HepG2 (cell line): ENCODE measurements around the gene SMARCA4. TPM values are rescaled to one million over a fixed set of nuclear protein-coding genes. Genes with fewer than 3 reads are reported as not detected.

Source experiments
- AGO1 ChIP-seq: fragments of 200-400 bp; formaldehyde crosslinking; IDR thresholded peaks from 2 replicates; pipeline ENCODE4 v1.6.1; 2017; ENCODE audit warnings: mild to moderate bottlenecking, low read depth, low read length, moderate library complexity; ENCODE audit not compliant: poor library complexity, severe bottlenecking
- MAX ChIP-seq: IDR thresholded peaks from 2 replicates; pipeline ENCODE4 v1.6.1; 2012; ENCODE audit warnings: inconsistent platforms
- MXD1 ChIP-seq: sonication (generic); formaldehyde crosslinking; IDR thresholded peaks from 2 replicates; pipeline ENCODE4 v1.4.0; 2020; ENCODE audit warnings: mild to moderate bottlenecking, missing genetic modification reagents
- NAIF1 ChIP-seq: sonication (generic); formaldehyde crosslinking; IDR thresholded peaks from 2 replicates; pipeline ENCODE4 v1.5.0; 2020; ENCODE audit warnings: mild to moderate bottlenecking, missing genetic modification reagents, borderline replicate concordance
- PBX3 ChIP-seq: sonication (generic); formaldehyde crosslinking; IDR thresholded peaks from 2 replicates; pipeline ENCODE4 v1.8.1; 2023; ENCODE audit warnings: missing genetic modification reagents, inconsistent platforms, borderline replicate concordance
- POLR2G ChIP-seq: fragments of 200-400 bp; formaldehyde crosslinking; IDR thresholded peaks from 2 replicates; pipeline ENCODE4 v1.6.1; 2018; ENCODE audit warnings: mild to moderate bottlenecking, low read depth, low read length, moderate library complexity
- RARA ChIP-seq: IDR thresholded peaks from 2 replicates; pipeline ENCODE4 v1.6.1; 2016; ENCODE audit warnings: missing genetic modification reagents, missing compliant biosample characterization
- REL ChIP-seq: sonication (generic); formaldehyde crosslinking; conservative IDR thresholded peaks from 2 replicates; pipeline ENCODE4 v1.8.0; 2022; ENCODE audit warnings: mild to moderate bottlenecking, missing genetic modification reagents, moderate library complexity
- TAF15 ChIP-seq: fragments of 200-400 bp; formaldehyde crosslinking; IDR thresholded peaks from one replicate; pipeline ENCODE4 v1.6.1; 2018; ENCODE audit warnings: mild to moderate bottlenecking, low read depth, low read length; ENCODE audit not compliant: poor library complexity, severe bottlenecking
- THAP9 ChIP-seq: sonication (generic); formaldehyde crosslinking; IDR thresholded peaks from 2 replicates; pipeline ENCODE4; 2020; ENCODE audit warnings: missing genetic modification reagents, mild to moderate bottlenecking, borderline replicate concordance
- ZBTB46 ChIP-seq: sonication (generic); formaldehyde crosslinking; IDR thresholded peaks from 2 replicates; pipeline ENCODE4 v1.4.0; 2020; ENCODE audit warnings: mild to moderate bottlenecking, missing genetic modification reagents, borderline replicate concordance
- ZNF136 ChIP-seq: sonication (generic); formaldehyde crosslinking; IDR thresholded peaks from 2 replicates; pipeline ENCODE4 v1.8.1; 2022; ENCODE audit warnings: low read depth, mild to moderate bottlenecking, moderate library complexity, missing genetic modification reagents
- ZNF234 ChIP-seq: sonication (generic); formaldehyde crosslinking; conservative IDR thresholded peaks from 2 replicates; pipeline ENCODE4 v1.5.1; 2020; ENCODE audit warnings: mild to moderate bottlenecking, missing genetic modification reagents
- ZNF333 ChIP-seq: sonication (generic); formaldehyde crosslinking; IDR thresholded peaks from 2 replicates; pipeline ENCODE4 v1.4.0; 2020; ENCODE audit warnings: mild to moderate bottlenecking, missing genetic modification reagents, borderline replicate concordance
- ZNF446 ChIP-seq: sonication (generic); formaldehyde crosslinking; IDR thresholded peaks from 2 replicates; pipeline ENCODE4 v1.5.0; 2020; ENCODE audit warnings: mild to moderate bottlenecking, missing genetic modification reagents
- ZNF484 ChIP-seq: sonication (generic); formaldehyde crosslinking; IDR thresholded peaks from 2 replicates; pipeline ENCODE4 v1.5.1; 2020; ENCODE audit warnings: mild to moderate bottlenecking, low read depth, missing genetic modification reagents, borderline replicate concordance
- ZNF598 ChIP-seq: sonication (generic); formaldehyde crosslinking; IDR thresholded peaks from 2 replicates; pipeline ENCODE4 v1.5.1; 2020; ENCODE audit warnings: mild to moderate bottlenecking, missing genetic modification reagents, borderline replicate concordance
- ZNF674 ChIP-seq: sonication (generic); formaldehyde crosslinking; IDR thresholded peaks from 2 replicates; pipeline ENCODE4 v1.5.0; 2020; ENCODE audit warnings: low read depth, mild to moderate bottlenecking, missing genetic modification reagents
- ZNF782 ChIP-seq: sonication (generic); formaldehyde crosslinking; IDR thresholded peaks from 2 replicates; pipeline ENCODE4 v1.4.0; 2020; ENCODE audit warnings: missing genetic modification reagents, mild to moderate bottlenecking, borderline replicate concordance
- ZNF792 ChIP-seq: IDR thresholded peaks from 2 replicates; pipeline ENCODE4 v1.6.1; 2016
- ZNF816 ChIP-seq: sonication (generic); formaldehyde crosslinking; IDR thresholded peaks from 2 replicates; pipeline ENCODE4 v1.8.0; 2022; ENCODE audit warnings: missing genetic modification reagents, mild to moderate bottlenecking, borderline replicate concordance
- ZSCAN25 ChIP-seq: sonication (generic); formaldehyde crosslinking; IDR thresholded peaks from 2 replicates; pipeline ENCODE4 v1.8.0; 2022; ENCODE audit warnings: mild to moderate bottlenecking, missing genetic modification reagents
- polyA plus RNA-seq, 8 experiments: library from polyadenylated mRNA; depleted of rRNA in 3 of 8; stranded (reverse) in 7 of 8; unstranded in 1 of 8; fragments of >200 nt; fragmentation: Illumina TruSeq in 4 of 8; extraction: Trizol in 4 of 8; gene quantifications; 2 replicates each; pipeline versions ENCODE4 v1.2.1 to v1.2.3, GENCODE V29; 2011 to 2016; ENCODE audit warnings: low read depth in 4 of 8, missing spikeins in 1 of 8, mixed read lengths in 1 of 8; ENCODE audit not compliant: insufficient read depth in 1 of 8
- total RNA-seq, 5 experiments: library from RNA; depleted of rRNA; stranded (reverse); fragments of >200 nt; fragmentation: Illumina TruSeq; extraction: Trizol; gene quantifications; 2 replicates each; pipeline ENCODE4 v1.2.3, GENCODE V29; 2016; ENCODE audit warnings: low read depth in 1 of 5

The SMARCA4 gene
- total and polyA plus RNA-seq, 2 of the 13 experiments (the other 11 are each of a cell fraction or from before 2014, with no cell fraction given) = 25.4 to 45.9 TPM

GRCh38 chr19:11090264-11090996 is 129.6 kb downstream of the SMARCA4 start (continued):
- TF ChIP-seq PBX3 = 0 out of 2 replicates have a peak, but pooled peaks have one; percentile 27
- 0 out of 2 replicates have a peak, but pooled peaks have one; percentile 58 for TF ChIP-seq ZNF234 (CRISPR knock-in tag)
- TF ChIP-seq MXD1 = peak; percentile 53; the same call in 1 of the 2 replicates
- peak; percentile 54; the same call in 1 of the 2 replicates for TF ChIP-seq ZNF598 (CRISPR knock-in tag)
- no peak for TF ChIP-seq ZNF136 (CRISPR knock-in tag)
- TF ChIP-seq ZNF446 (CRISPR knock-in tag) = peak; percentile 24; the same call in 1 of the 2 replicates
- no peak for TF ChIP-seq ZNF816 (CRISPR knock-in tag)
- no peak for TF ChIP-seq REL (CRISPR knock-in tag)
- peak; percentile 62 for TF ChIP-seq MAX
- TF ChIP-seq ZBTB46 (CRISPR knock-in tag) = no peak
- peak; percentile 31 for TF ChIP-seq ZNF792 (CRISPR knock-in tag)
- peak; percentile 83 for TF ChIP-seq POLR2G
- TF ChIP-seq TAF15 = no peak
- TF ChIP-seq NAIF1 = no peak
- 0 out of 2 replicates have a peak, but pooled peaks have one; percentile 7 for TF ChIP-seq RARA (CRISPR knock-in tag)
- peak; percentile 65; the same call in 1 of the 2 replicates for TF ChIP-seq ZNF782
- TF ChIP-seq ZNF333 = peak; percentile 30; the same call in 1 of the 2 replicates
- TF ChIP-seq ZNF674 (CRISPR knock-in tag) = 0 out of 2 replicates have a peak, but pooled peaks have one; percentile 44
- TF ChIP-seq ZSCAN25 (CRISPR knock-in tag) = peak; percentile 53; the same call in 1 of the 2 replicates
- no peak for TF ChIP-seq ZNF484 (CRISPR knock-in tag)
- TF ChIP-seq THAP9 (CRISPR knock-in tag) = peak; percentile 17; the same call in 1 of the 2 replicates
- TF ChIP-seq AGO1 = peak; percentile 96
